Spinal cord (tissue), 10 donors: ENCODE measurements around the gene DGCR8. TPM values are rescaled to one million over a fixed set of nuclear protein-coding genes. Genes with fewer than 3 reads are reported as not detected.
"Not testable (repeated sequence)": the region's sequence is repeated elsewhere in the genome, so short reads cannot be mapped to it uniquely, and the experiment has no call there.

ENCODE experiments used
- DNase-seq, 6 donors: peaks; one replicate each; pipeline versions ENCODE4 v3.0.0 to v3.0.0-alpha.2; 2013 to 2015; ENCODE audit warnings: low spot score in 6 of 6, low read depth in 4 of 6
- H3K27ac ChIP-seq: one replicate; pipeline ENCODE4 v1.5.1; 2013; ENCODE audit warnings: low read depth, low read length, control low read depth
- H3K27me3 ChIP-seq: one replicate; pipeline ENCODE4 v1.6.1; 2013; ENCODE audit warnings: low read length; ENCODE audit not compliant: control insufficient read depth, insufficient read depth
- H3K36me3 ChIP-seq: one replicate; pipeline ENCODE4 v1.6.1; 2013; ENCODE audit warnings: low read length; ENCODE audit not compliant: control insufficient read depth, insufficient read depth
- H3K4me1 ChIP-seq: one replicate; pipeline ENCODE4 v1.6.1; 2013; ENCODE audit warnings: low read length; ENCODE audit not compliant: control insufficient read depth, insufficient read depth
- H3K4me3 ChIP-seq: one replicate; pipeline ENCODE4 v1.5.1; 2013; ENCODE audit warnings: low read depth, low read length, control low read depth
- H3K9me3 ChIP-seq: one replicate; pipeline ENCODE4 v1.6.1; 2013; ENCODE audit warnings: low read length; ENCODE audit not compliant: control insufficient read depth, insufficient read depth
- WGBS: methylation state at CpG from one replicate; pipeline ENCODE4 v1.1.5; 2013; ENCODE audit warnings: missing lambda C conversion rate; ENCODE audit not compliant: insufficient coverage; 5-methylcytosine and 5-hydroxymethylcytosine counted together
- polyA plus RNA-seq, 2 donors: library from polyadenylated mRNA; unstranded; fragments of 120-200 nt; gene quantifications; one replicate each; pipeline ENCODE4 v1.2.1, GENCODE V29; 2013; ENCODE audit not compliant: insufficient read length in 2 of 2
- total RNA-seq, 2 donors: library from RNA; depleted of rRNA in 1 of 2; stranded (reverse); fragments of 120-200 nt in 1 of 2; fragments of >200 nt in 1 of 2; gene quantifications; one replicate each; pipeline versions ENCODE4 v1.2.3 to v1.2.4, GENCODE V29; 2013 to 2014
- donor health status: healthy.

The DGCR8 gene
- total and polyA plus RNA-seq, 4 donors, result 20.7 to 58.7 (median 39.0) TPM

- no peak overlapping the region for H3K4me3 ChIP-seq
- no peaks in the 10 kb centered on the region for H3K4me1 ChIP-seq
- no peak overlapping the region for H3K27ac ChIP-seq
- H3K36me3 ChIP-seq, result peaks cover 50% of the 10 kb centered on the region
- DNase-seq, result no peak
- H3K9me3 ChIP-seq, result no peaks in the 10 kb centered on the region
- no peaks in the 10 kb centered on the region for H3K27me3 ChIP-seq
- 81% methylated on average over 9 of the region's 14 CpGs for WGBS
These were observed 14.0 kb upstream of the DGCR8 start for GRCh38 chr22:20065896-20066616.

GRCh38 chr22:20066617-20067383 lies 13.2 kb upstream of the DGCR8 start:
- WGBS, result 88% methylated on average over 9 of the region's 11 CpGs
- Histone ChIP-seq H3K9me3 (no peaks in the 10 kb centered on the region), H3K27ac (no peak overlapping the region), H3K36me3 (peaks cover 42% of the 10 kb centered on the region), H3K27me3 (no peaks in the 10 kb centered on the region), H3K4me3 (no peak overlapping the region), H3K4me1 (no peaks in the 10 kb centered on the region)
- DNase-seq, result no peak

GRCh38 chr22:20067384-20067682 lies 12.7 kb upstream of the DGCR8 start:
- not testable (repeated sequence) for H3K4me3 ChIP-seq, H3K27me3 ChIP-seq, H3K4me1 ChIP-seq, H3K27ac ChIP-seq, H3K9me3 ChIP-seq, DNase-seq
- WGBS, result no CpG with 5 or more reads among the region's 3 CpGs
- peaks cover 37% of the 10 kb centered on the region for H3K36me3 ChIP-seq

GRCh38 chr22:20068640-20069039 lies 11.4 kb upstream of the DGCR8 start:
- Histone ChIP-seq H3K9me3 (no peaks in the 10 kb centered on the region), H3K4me3 (no peak overlapping the region), H3K27ac (no peak overlapping the region), H3K27me3 (no peaks in the 10 kb centered on the region), H3K4me1 (no peaks in the 10 kb centered on the region), H3K36me3 (peaks cover 24% of the 10 kb centered on the region)
- no peak for DNase-seq
- WGBS, result 93% methylated on average over 3 of the region's 7 CpGs

DNA sequence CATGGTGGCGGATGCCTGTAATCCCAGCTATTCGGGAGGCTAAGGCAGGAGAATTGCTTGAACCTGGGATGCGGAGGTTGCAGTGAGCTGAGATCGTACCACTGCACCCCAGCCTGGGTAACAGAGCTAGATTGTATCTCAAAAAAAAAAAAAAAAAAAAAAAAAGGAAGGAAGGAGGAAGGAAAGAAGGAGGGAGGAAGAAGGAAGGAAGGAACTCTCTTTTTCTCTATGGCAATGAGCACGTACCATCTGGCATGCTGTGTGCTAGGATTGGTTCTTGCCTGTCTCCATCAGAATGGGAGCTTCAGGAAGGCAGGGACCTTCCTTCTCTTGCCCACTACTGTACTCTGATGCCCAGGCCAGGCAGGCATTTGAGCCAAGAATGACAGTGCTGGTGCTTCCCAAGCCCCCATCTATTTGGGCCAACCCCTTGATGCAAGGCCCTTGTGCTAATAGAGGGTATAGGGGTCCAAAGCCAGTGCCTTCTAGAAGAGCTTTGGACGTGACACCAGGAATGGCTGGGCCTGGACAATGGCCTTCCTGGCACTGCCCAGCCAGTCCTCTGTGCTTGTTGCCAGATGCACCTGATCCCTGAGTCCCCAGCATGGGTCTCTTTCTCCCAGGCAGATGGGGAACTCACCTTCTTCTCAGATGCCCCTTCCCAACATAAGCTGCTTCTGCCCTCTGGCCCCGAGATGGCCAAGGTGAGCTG lies 10.6 kb upstream of the DGCR8 start:
- no peak overlapping the region for H3K27ac ChIP-seq
- no peak for DNase-seq
- 81% methylated on average over 4 of the region's 7 CpGs for WGBS
- no peak overlapping the region for H3K4me3 ChIP-seq
- H3K36me3 ChIP-seq, result peaks cover 16% of the 10 kb centered on the region
- H3K27me3 ChIP-seq, result no peaks in the 10 kb centered on the region
- H3K4me1 ChIP-seq, result no peaks in the 10 kb centered on the region
- no peaks in the 10 kb centered on the region for H3K9me3 ChIP-seq

DNA sequence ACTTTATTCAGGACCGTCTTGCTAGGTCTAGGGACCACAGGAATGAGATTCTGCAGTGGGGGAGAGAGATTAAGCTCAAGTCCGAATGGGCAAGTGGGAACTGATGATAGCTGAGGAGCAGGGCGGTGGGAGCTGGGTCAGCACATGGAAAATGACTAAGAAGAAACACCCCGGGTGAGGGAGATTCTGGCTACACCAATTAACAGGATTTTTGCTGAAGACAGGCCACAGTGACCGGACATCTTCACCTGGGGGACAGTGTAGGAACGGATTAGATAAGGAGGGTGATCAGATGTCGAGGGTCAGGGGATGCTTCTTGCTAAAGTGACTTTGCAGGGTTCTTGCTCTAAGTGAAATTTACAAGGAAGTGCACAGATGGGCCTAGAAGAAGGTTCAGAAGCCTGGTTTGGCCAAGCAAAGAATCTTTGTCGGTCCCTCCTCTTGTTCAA lies 8.5 kb upstream of the DGCR8 start:
- 94% methylated on average over 8 of the region's 8 CpGs for WGBS
- H3K4me3 ChIP-seq, result no peak overlapping the region
- H3K27me3 ChIP-seq, result no peaks in the 10 kb centered on the region
- H3K4me1 ChIP-seq, result no peaks in the 10 kb centered on the region
- no peaks in the 10 kb centered on the region for H3K9me3 ChIP-seq
- peaks cover 2% of the 10 kb centered on the region for H3K36me3 ChIP-seq
- DNase-seq, result no peak
- no peak overlapping the region for H3K27ac ChIP-seq

GRCh38 chr22:20076627-20077172 lies 3.3 kb upstream of the DGCR8 start:
- Histone ChIP-seq H3K9me3 (no peaks in the 10 kb centered on the region), H3K27me3 (no peaks in the 10 kb centered on the region), H3K4me1 (peaks cover 18% of the 10 kb centered on the region), H3K4me3 (no peak overlapping the region), H3K36me3 (no peaks in the 10 kb centered on the region), H3K27ac (no peak overlapping the region)
- 53% methylated on average over 3 of the region's 6 CpGs for WGBS
- no peak for DNase-seq

- WGBS, result 0% methylated on average over 29 of the region's 34 CpGs
- no peaks in the 10 kb centered on the region for H3K9me3 ChIP-seq
- peak in 5 of 6 donors; percentile 7 to 80 (median 19) for DNase-seq
- H3K27ac ChIP-seq, result peak overlapping the region; percentile 94
- peak overlapping the region; percentile 74 for H3K4me3 ChIP-seq
- H3K4me1 ChIP-seq, result peaks cover 48% of the 10 kb centered on the region
- peaks cover 16% of the 10 kb centered on the region for H3K36me3 ChIP-seq
- no peaks in the 10 kb centered on the region for H3K27me3 ChIP-seq
These were observed 369 bp downstream of the DGCR8 start for GRCh38 chr22:20080445-20080775.

DNA sequence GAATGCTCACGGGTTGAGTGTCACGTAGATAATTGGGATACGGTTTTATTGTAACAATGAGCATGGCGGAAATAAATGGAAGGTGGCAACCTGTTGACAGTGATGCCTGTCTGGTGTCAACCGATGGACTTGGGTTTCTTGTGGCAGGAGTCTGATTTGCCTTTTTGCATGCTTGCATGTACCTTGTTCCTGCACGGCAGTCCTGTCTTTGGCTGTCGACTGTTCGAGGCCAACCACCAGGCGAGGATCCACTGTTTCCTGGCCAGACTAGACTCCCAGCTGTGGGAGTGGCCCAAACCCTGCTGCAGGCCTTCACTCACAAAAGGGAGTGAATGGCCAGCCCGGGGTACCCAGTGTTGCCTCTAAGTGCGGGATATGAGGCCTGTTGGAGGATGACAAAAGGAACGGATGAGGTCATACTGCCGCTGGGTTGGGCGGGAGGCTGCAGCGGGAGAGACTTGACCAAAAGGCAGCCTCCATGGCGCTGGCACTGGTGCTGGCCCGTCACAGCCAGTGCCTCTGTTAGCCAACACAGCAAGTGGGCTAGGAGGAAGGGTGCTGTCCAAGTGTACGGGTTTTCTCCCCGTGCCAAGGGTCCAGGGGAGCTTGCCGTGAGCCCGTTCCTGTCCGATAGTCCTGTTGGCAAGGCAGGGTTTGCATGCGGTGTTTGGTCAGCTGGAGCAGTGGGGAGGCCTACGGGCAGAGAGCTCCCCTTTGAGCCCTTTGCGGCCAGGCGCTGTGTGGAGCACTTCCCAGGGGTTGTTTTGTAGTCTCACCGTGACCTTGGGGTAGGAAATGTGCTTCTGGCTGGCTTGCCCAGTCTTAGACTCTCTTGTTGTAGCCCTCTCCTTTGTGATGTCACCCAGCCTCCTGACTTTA lies 974 bp downstream of the DGCR8 start:
- Histone ChIP-seq H3K9me3 (no peaks in the 10 kb centered on the region), H3K27ac (peak overlapping the region; percentile 94), H3K36me3 (peaks cover 21% of the 10 kb centered on the region), H3K4me3 (peak overlapping the region; percentile 74), H3K27me3 (no peaks in the 10 kb centered on the region), H3K4me1 (peaks cover 48% of the 10 kb centered on the region)
- DNase-seq, result peak; percentile 9 to 63 (median 18)
- WGBS, result 3% methylated on average over 27 of the region's 27 CpGs
